TTC549 (cell line): ENCODE data around the gene DDX42.

ENCODE experiments used
- FAIRE-seq: peaks from 2 replicates; lab custom pipeline; 2012; peaks lifted over from hg19 to GRCh38; lab: Jason Lieb, UNC

DDX42 gene, protein sequence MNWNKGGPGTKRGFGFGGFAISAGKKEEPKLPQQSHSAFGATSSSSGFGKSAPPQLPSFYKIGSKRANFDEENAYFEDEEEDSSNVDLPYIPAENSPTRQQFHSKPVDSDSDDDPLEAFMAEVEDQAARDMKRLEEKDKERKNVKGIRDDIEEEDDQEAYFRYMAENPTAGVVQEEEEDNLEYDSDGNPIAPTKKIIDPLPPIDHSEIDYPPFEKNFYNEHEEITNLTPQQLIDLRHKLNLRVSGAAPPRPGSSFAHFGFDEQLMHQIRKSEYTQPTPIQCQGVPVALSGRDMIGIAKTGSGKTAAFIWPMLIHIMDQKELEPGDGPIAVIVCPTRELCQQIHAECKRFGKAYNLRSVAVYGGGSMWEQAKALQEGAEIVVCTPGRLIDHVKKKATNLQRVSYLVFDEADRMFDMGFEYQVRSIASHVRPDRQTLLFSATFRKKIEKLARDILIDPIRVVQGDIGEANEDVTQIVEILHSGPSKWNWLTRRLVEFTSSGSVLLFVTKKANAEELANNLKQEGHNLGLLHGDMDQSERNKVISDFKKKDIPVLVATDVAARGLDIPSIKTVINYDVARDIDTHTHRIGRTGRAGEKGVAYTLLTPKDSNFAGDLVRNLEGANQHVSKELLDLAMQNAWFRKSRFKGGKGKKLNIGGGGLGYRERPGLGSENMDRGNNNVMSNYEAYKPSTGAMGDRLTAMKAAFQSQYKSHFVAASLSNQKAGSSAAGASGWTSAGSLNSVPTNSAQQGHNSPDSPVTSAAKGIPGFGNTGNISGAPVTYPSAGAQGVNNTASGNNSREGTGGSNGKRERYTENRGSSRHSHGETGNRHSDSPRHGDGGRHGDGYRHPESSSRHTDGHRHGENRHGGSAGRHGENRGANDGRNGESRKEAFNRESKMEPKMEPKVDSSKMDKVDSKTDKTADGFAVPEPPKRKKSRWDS

DNA sequence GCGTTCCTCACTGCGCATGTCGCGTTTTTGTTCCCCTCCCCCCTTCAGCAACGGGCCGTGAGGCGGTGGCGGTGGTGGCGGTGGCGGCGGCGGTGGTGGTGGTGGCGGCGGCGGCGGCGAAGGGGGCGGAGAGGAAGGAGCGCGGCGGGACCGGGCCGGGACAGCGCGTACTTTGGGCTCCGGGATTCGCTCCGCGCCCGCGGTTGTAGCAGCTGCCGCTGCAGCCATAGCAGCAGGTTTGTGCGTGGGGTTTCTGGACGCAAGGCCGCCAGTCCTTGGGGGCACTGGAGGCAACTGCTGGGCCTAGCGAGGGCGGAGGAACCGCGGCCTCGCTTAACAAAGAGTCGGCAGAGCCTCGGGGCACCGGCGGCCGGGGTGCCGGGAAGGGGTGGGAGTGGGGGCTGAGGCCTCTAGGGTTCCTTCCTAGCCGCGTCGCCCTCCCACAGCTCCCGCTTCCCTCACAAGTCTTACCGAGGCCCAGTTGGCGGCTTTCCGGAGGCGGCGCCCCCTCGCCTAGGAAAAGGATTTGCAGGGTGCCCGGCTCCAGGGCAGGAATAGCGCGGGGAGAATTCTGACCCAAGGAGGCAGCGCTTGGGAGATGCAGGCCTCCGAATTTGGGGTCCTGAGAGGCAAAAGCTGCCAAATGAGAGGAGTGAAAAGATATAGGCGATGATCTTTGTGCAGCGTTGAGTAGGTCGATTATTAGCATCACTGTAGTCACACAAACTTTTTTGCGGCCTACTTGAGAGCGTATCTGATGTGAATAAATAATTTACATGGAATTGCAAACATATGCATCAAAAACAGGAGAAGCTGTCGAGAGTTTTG lies at the start of gene DDX42:
Gene DDX42, plus strand, starts transcription at position 30 of the 828 bp plus-strand sequence. CDS start 12,880 bp downstream, outside the sequence.
- FAIRE-seq = no peak

GRCh38 chr17:63735691-63736090 lies 38.3 kb upstream of the DDX42 start:
- FAIRE-seq = no peak

DNA sequence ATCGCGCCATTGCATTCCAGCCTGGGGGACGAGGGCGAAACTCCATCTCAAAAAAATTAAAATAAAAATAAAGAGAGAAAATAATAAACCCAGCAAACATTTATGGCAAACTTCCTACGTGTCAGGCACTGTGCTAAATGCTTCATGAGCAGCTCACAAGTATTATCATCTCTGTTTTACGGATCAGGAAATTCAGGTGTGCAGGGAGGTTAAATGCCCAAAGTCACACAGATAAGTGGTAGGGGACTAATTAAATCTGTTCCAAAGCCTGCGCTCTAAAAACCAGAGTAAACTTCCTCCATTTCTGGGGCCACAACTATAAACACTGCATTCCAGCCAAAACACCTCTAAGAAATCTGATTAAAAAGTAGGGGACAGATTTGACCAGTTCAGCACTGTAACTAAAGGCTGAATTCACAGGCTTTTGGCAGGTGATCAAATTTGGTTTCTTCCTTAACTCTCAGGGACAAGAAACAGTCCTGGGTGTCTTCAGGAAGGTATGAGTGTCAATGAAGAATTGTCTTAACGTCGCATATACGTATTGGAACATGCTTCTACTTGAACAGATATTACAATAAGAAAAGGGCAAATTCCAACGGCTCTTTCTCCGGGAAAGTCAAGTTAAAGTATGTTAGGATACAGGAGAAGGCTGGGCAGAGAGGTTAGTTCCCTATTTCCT lies 33.4 kb upstream of the DDX42 start:
- no peak for FAIRE-seq

DNA sequence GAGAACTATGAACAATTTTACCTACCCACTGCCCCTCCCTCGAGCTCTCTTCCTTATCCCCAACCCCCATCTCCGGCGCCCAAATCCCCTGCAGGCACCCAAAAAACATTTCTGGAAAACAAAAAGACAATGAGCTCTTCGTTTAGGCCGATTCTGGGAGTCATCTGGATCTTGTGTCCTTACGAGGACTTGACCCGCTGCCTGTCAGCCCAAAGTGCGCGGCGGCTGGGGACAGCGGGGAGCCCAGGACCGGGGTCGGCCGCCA lies 32.9 kb upstream of the DDX42 start:
- no peak for FAIRE-seq

GRCh38 chr17:63741408-63742173 lies 32.4 kb upstream of the DDX42 start, which contains the start of gene STRADA:
STRADA (minus strand) TSS chr17:63741799; CDS start chr17:63728369, 13,430 bp downstream.
- no peak for FAIRE-seq

GRCh38 chr17:63751806-63752205 lies 22.2 kb upstream of the DDX42 start:
- no peak for FAIRE-seq

DNA sequence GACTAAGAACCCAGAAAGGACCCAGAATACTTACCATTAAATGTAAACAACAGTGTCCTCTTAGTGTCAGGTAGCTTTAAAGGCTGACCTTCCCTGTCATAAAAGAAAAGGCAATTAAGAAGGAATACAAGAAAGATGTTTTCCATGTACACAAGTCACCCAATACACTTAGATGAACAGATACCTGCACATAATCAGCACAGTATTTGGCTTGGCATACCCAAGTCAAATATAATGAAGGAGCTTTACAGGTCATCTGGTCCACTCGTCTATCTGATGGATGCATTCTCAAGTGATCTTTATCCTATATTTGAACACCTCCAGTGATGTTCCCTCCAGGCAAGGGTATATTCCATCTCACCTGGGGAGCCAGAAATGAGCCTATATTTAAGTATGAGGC lies 21.3 kb upstream of the DDX42 start:
- FAIRE-seq = no peak

DNA sequence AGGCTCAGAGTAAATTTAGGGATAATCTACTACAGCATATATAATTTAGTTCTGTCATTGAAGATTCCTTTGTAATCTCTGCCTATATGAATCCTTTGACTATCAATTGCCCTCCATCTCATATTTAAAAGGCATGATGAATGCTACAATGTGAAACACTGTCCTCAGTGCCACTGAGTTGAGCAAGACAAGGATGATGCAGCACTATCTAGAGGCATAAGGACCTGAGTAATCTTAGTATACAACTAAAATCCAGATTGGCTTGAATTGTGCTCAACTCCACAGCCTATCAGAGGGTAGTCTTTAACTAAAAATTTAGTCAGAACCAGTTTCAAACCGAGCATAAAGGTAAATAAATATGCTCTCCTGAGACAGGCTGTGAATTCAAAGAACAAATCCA lies 20.8 kb upstream of the DDX42 start:
- no peak for FAIRE-seq

GRCh38 chr17:63754046-63754445 lies 19.9 kb upstream of the DDX42 start:
- FAIRE-seq = no peak

DNA sequence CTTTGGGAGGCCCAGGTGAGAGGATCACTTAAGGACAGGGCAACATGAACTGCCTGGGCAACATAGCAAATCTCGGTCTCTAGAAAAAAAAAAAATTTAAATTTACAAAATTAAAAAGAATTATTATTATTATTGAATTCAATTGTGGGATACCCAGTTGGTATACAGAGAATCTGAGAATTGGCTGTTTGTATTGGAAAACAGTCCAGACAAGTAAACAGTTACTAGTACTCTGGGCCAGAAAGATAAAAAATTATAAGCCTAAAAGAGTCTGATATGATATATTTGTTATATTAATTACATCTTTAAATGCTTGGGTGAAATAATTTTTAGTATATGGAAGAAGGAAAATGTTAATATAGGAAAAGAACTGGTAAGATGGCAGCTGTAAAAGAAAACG lies 15.5 kb upstream of the DDX42 start:
- no peak for FAIRE-seq

- no peak for FAIRE-seq
Measured at GRCh38 chr17:63760771-63761539, 13.0 kb upstream of the DDX42 start.

- FAIRE-seq = no peak
Measured at GRCh38 chr17:63762161-63763078, 11.6 kb upstream of the DDX42 start.

DNA sequence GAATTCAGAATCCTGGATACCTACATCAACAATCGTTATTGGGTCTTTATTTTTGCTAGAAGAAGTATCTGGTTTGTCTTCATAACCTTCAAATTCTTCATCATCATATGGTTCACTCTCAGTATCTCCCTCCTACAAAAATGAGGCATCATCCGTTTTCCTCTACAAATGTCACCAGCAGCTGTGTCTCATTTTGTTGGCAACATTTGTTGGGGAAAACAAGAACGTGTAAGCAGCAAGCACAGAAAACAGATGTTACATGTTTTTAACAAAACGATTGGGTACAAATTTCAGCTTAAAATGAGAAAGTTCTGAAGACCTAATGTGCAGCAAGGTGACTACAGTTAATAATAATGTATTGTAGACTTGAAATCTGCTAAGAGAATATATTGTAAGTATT lies 9.3 kb upstream of the DDX42 start:
- FAIRE-seq = no peak

DNA sequence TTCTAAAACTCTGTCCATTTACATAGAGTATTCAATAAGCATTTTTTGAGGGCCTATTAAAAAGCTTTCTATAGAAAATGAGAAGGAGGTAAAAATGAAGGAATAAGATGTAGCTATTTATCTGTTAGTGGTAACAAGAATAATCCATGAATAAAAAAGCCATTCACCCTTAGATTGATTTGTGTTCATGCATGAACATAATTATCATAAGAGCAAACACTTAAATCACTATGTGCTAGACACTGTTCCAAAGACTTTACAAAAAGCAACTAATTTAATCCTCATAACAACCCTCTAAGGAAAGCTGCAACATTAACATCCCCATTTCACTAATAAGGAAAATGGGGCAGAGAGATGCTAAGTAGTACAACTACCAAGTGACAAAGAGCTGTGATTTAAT lies 7.2 kb upstream of the DDX42 start:
- no peak for FAIRE-seq

GRCh38 chr17:63768433-63768832 lies 5.5 kb upstream of the DDX42 start:
- FAIRE-seq = no peak

GRCh38 chr17:63772801-63773271 lies 1.1 kb upstream of the DDX42 start:
- no peak for FAIRE-seq

GRCh38 chr17:63773272-63774140 lies 464 bp upstream of the DDX42 start, which contains the start of gene CCDC47:
CCDC47 (minus strand) TSS chr17:63773597; CDS start chr17:63766175, 7,422 bp downstream.
- peak; percentile 95 for FAIRE-seq

- FAIRE-seq = no peak
Measured at GRCh38 chr17:63774969-63775265, 947 bp downstream of the DDX42 start.
